H1 (cell line): Measurements from ENCODE around the gene KIAA0586. TPM values are rescaled to one million over a fixed set of nuclear protein-coding genes. Genes with fewer than 3 reads are reported as not detected.

ENCODE experiments used
- CTCF ChIA-PET: fragments of 300-600 bp; sonication (Branson Sonifier 250); formaldehyde crosslinking; loops from one replicate; lab custom pipeline; 2021; ENCODE audit not compliant: partially characterized antibody; lab: Charles Lee
- POLR2A ChIA-PET: fragments of 300-600 bp; sonication (Branson Sonifier 250); formaldehyde crosslinking; loops from one replicate; lab custom pipeline; 2021; ENCODE audit warnings: inconsistent platforms; ENCODE audit not compliant: partially characterized antibody; lab: Charles Lee
- DNase-seq, 2 experiments: peaks; one replicate each; pipeline versions ENCODE4 v3.0.0 to v3.0.0-alpha.2; 2010 to 2022; ENCODE audit warnings: low spot score in 2 of 2, low read depth in 1 of 2, mixed read lengths in 1 of 2
- FAIRE-seq: peaks from 2 replicates; lab custom pipeline; 2011; peaks lifted over from hg19 to GRCh38; lab: Jason Lieb, UNC
- H2AFZ ChIP-seq: 2 replicates; pipeline ENCODE4 v1.8.1; 2012; ENCODE audit warnings: low read length, inconsistent platforms
- H2AK5ac ChIP-seq: 2 replicates; pipeline ENCODE4 v1.6.1; 2013; ENCODE audit warnings: low read depth, low read length
- H2BK120ac ChIP-seq: replicated peaks from 2 replicates; pipeline ENCODE3; 2013; ENCODE audit warnings: low read depth, low read length, inconsistent platforms
- H2BK12ac ChIP-seq: 2 replicates; pipeline ENCODE4 v1.6.1; 2013; ENCODE audit warnings: low read depth, low read length
- H2BK15ac ChIP-seq: 2 replicates; pipeline ENCODE4 v1.6.1; 2013; ENCODE audit warnings: low read length
- H2BK20ac ChIP-seq: 2 replicates; pipeline ENCODE4 v1.6.1; 2013; ENCODE audit warnings: low read length
- H2BK5ac ChIP-seq: 2 replicates; pipeline ENCODE4 v1.6.1; 2013; ENCODE audit warnings: low read depth, low read length
- H3K14ac ChIP-seq: 2 replicates; pipeline ENCODE4 v1.6.1; 2013; ENCODE audit warnings: inconsistent platforms; ENCODE audit not compliant: insufficient read length
- H3K18ac ChIP-seq: 2 replicates; pipeline ENCODE4 v1.6.1; 2013; ENCODE audit warnings: low read length; ENCODE audit errors: extremely low read depth
- H3K23ac ChIP-seq: 2 replicates; pipeline ENCODE4 v1.6.1; 2013; ENCODE audit warnings: inconsistent platforms; ENCODE audit not compliant: insufficient read length
- H3K23me2 ChIP-seq: 2 replicates; pipeline ENCODE4 v1.6.1; 2013; ENCODE audit warnings: low read depth, low read length
- H3K27ac ChIP-seq: 2 replicates; pipeline ENCODE4 v1.6.1; 2011; ENCODE audit warnings: low read depth, low read length, inconsistent platforms
- H3K27me3 ChIP-seq, 4 experiments: replicated peaks in 1 of 4; 1 replicate in 1 of 4; 2 replicates in 3 of 4; pipeline versions ENCODE4 v1.6.1 to v1.8.1; 2011 to 2013; ENCODE audit warnings: low read length in 3 of 4, mild to moderate bottlenecking in 3 of 4, inconsistent platforms in 2 of 4, mixed read lengths in 2 of 4, moderate library complexity in 1 of 4; ENCODE audit not compliant: control insufficient read depth in 3 of 4, insufficient read depth in 3 of 4; ENCODE audit errors: extremely low read depth in 1 of 4
- H3K36me3 ChIP-seq, 4 experiments: 2 replicates each; pipeline versions ENCODE4 v1.6.1 to v1.8.1; 2011 to 2013; ENCODE audit warnings: mild to moderate bottlenecking in 4 of 4, low read length in 3 of 4, moderate library complexity in 2 of 4, control low read depth in 1 of 4, inconsistent platforms in 1 of 4; ENCODE audit not compliant: insufficient read depth in 4 of 4, control insufficient read depth in 2 of 4
- H3K4ac ChIP-seq: replicated peaks from 2 replicates; pipeline ENCODE3; 2013; ENCODE audit warnings: low read length, low read depth, mixed read lengths, inconsistent platforms; ENCODE audit not compliant: insufficient read length
- H3K4me1 ChIP-seq, 4 experiments: replicated peaks in 1 of 4; 1 replicate in 1 of 4; 2 replicates in 3 of 4; pipeline versions ENCODE4 v1.6.1 to v1.8.1; 2011 to 2013; ENCODE audit warnings: low read length in 3 of 4, inconsistent platforms in 2 of 4, mixed read lengths in 1 of 4; ENCODE audit not compliant: insufficient read depth in 4 of 4, control insufficient read depth in 3 of 4
- H3K4me2 ChIP-seq, 2 experiments: 2 replicates each; pipeline versions ENCODE4 v1.6.1 to v1.8.1; 2011 to 2013; ENCODE audit warnings: low read depth in 2 of 2, low read length in 2 of 2, control low read depth in 1 of 2, inconsistent platforms in 1 of 2, mild to moderate bottlenecking in 1 of 2; ENCODE audit not compliant: insufficient read depth in 1 of 2
- H3K4me3 ChIP-seq, 4 experiments: fragments of 200-600, 300-600 bp in 1 of 4; sonication (generic), shearing (Covaris generic), sonication (Bioruptor Twin) in 1 of 4; 2 replicates each; pipeline versions ENCODE4 v1.5.1 to v1.8.1; 2011 to 2016; ENCODE audit warnings: low read length in 4 of 4, low read depth in 3 of 4, control low read depth in 2 of 4, inconsistent platforms in 2 of 4, mild to moderate bottlenecking in 2 of 4, mixed read lengths in 1 of 4, moderate library complexity in 1 of 4; ENCODE audit not compliant: insufficient read depth in 2 of 4; ENCODE audit errors: extremely low read depth in 1 of 4
- H3K56ac ChIP-seq: replicated peaks from 2 replicates; pipeline ENCODE3; 2013; ENCODE audit warnings: low read depth, mild to moderate bottlenecking, mixed read lengths, low read length, inconsistent platforms; ENCODE audit not compliant: insufficient read length
- H3K79me1 ChIP-seq: 2 replicates; pipeline ENCODE4 v1.6.1; 2013; ENCODE audit warnings: low read depth, low read length, control low read depth
- H3K79me2 ChIP-seq, 2 experiments: 2 replicates each; pipeline versions ENCODE4 v1.6.1 to v1.8.1; 2012 to 2013; ENCODE audit warnings: low read length in 2 of 2, mild to moderate bottlenecking in 2 of 2, inconsistent platforms in 1 of 2; ENCODE audit not compliant: insufficient read depth in 2 of 2, control insufficient read depth in 1 of 2
- H3K9ac ChIP-seq, 4 experiments: replicated peaks in 1 of 4; 1 replicate in 1 of 4; 2 replicates in 3 of 4; pipeline versions ENCODE4 v1.6.1 to v1.8.1; 2011 to 2013; ENCODE audit warnings: low read depth in 3 of 4, low read length in 3 of 4, control low read depth in 2 of 4, mild to moderate bottlenecking in 2 of 4, moderate library complexity in 2 of 4, inconsistent platforms in 1 of 4; ENCODE audit errors: extremely low read depth in 1 of 4
- H3K9me3 ChIP-seq, 2 experiments: 2 replicates each; pipeline versions ENCODE4 v1.6.1 to v1.8.1; 2012 to 2013; ENCODE audit warnings: mild to moderate bottlenecking in 2 of 2, moderate library complexity in 2 of 2, control low read depth in 1 of 2, inconsistent platforms in 1 of 2, low read depth in 1 of 2, low read length in 1 of 2, mixed read lengths in 1 of 2; ENCODE audit not compliant: insufficient read depth in 2 of 2
- H4K20me1 ChIP-seq, 2 experiments: replicated peaks in 1 of 2; 2 replicates each; pipeline versions ENCODE3 to v1.8.1; 2011 to 2013; ENCODE audit warnings: inconsistent platforms in 2 of 2, low read length in 2 of 2, mild to moderate bottlenecking in 1 of 2; ENCODE audit not compliant: insufficient read depth in 2 of 2, control insufficient read depth in 1 of 2
- H4K5ac ChIP-seq: 2 replicates; pipeline ENCODE4 v1.6.1; 2013; ENCODE audit warnings: low read length, low read depth, mixed read lengths, inconsistent platforms; ENCODE audit not compliant: insufficient read length
- H4K8ac ChIP-seq: 2 replicates; pipeline ENCODE4 v1.8.0; 2013; ENCODE audit warnings: mild to moderate bottlenecking, moderate library complexity, low read length, inconsistent platforms; ENCODE audit not compliant: insufficient read depth; ENCODE audit errors: extremely low read depth
- H4K91ac ChIP-seq: replicated peaks from 2 replicates; pipeline ENCODE3; 2013; ENCODE audit warnings: low read length, mixed read lengths, inconsistent platforms; ENCODE audit not compliant: insufficient read length
- BACH1 ChIP-seq: IDR thresholded peaks from 2 replicates; pipeline ENCODE4 v1.6.1; 2012; ENCODE audit warnings: low read length, improper control_type of control experiment
- HDAC6 ChIP-seq: IDR thresholded peaks from one replicate; pipeline ENCODE4 v1.7.1; 2012; ENCODE audit warnings: low read depth, mild to moderate bottlenecking, inconsistent platforms, low read length, moderate library complexity
- JUND ChIP-seq: IDR thresholded peaks from 2 replicates; pipeline ENCODE4 v1.6.1; 2011; ENCODE audit warnings: mild to moderate bottlenecking, improper control_type of control experiment, low read length
- SIX5 ChIP-seq: IDR thresholded peaks from 2 replicates; pipeline ENCODE4 v1.6.1; 2011; ENCODE audit warnings: mild to moderate bottlenecking, low read depth, low read length
- TEAD4 ChIP-seq: IDR thresholded peaks from 2 replicates; pipeline ENCODE4 v1.6.1; 2012; ENCODE audit warnings: low read depth, low read length, inconsistent platforms, mixed read lengths
- YY1 ChIP-seq: IDR thresholded peaks from 2 replicates; pipeline ENCODE4 v1.6.1; 2011; ENCODE audit warnings: low read depth, mild to moderate bottlenecking, low read length
- WGBS, 2 experiments: shearing (Covaris generic) in 1 of 2; methylation state at CpG; one replicate each; pipeline versions ENCODE4 v1.1.6 to v1.1.7; 2013 to 2015; ENCODE audit warnings: low lambda C conversion rate in 2 of 2, mixed read lengths in 2 of 2, inconsistent platforms in 1 of 2, low coverage in 1 of 2, missing lambda C conversion rate in 1 of 2; ENCODE audit not compliant: insufficient replicate concordance in 2 of 2, insufficient coverage in 1 of 2, insufficient read length in 1 of 2; ENCODE audit errors: extremely low coverage in 1 of 2, missing lambda C conversion rate in 1 of 2; 5-methylcytosine and 5-hydroxymethylcytosine counted together
- polyA plus RNA-seq, 7 experiments: library from polyadenylated mRNA; depleted of rRNA in 3 of 7; stranded (reverse) in 5 of 7; unstranded in 2 of 7; fragments of >200 nt in 5 of 7; fragments of 200-250 nt in 2 of 7; gene quantifications; 1 replicate in 5 of 7; 2 replicates in 1 of 7; 4 replicates in 1 of 7; pipeline versions ENCODE4 v1.2.1 to v1.2.3, GENCODE V29; 2011 to 2013; ENCODE audit warnings: missing spikeins in 2 of 7, mixed read lengths in 2 of 7
- total RNA-seq: library from RNA; stranded (reverse); fragmentation: NEBNext Ultra II Directional; extraction: Animal tissue kit (Norgen Biotek cat#: 25700); gene quantifications from 2 replicates; pipeline ENCODE4 v1.2.1, GENCODE V29; 2021

The KIAA0586 gene
- total and polyA plus RNA-seq, 2 of the 8 experiments (the other 6 are each of a cell fraction or from before 2014, with no cell fraction given) = 7.2 to 24.8 TPM

DNA sequence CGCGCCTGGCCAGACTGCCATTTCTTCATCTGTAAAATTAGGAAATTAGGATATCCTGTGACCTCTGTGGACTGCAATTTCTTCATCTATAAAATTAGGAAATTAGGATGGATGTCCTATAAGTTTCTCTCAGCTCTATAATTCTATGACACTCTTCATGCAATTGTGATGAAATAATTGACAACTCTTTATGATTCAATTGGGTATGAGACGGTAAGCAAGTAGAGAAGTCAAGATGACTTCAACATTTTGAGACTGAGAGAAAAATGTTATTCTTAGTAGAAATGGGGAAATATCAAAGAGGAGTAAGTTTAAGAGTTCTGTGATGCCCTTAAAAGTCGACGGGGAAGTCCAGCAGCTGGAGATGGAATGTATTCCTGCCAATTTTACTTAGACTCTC lies 12.0 kb downstream of the KIAA0586 start:
- Histone ChIP-seq H3K23ac (no peak overlapping the region), H2BK15ac (no peak overlapping the region), H3K14ac (no peak overlapping the region), H3K36me3 (peaks cover 2 to 21% (median 9%) of the 10 kb centered on the region in 4 experiments; a peak in 5 of 8 replicates), H3K23me2 (no peaks in the 10 kb centered on the region), H3K79me2 (no peaks in the 10 kb centered on the region), H3K4me1 (no peaks in the 10 kb centered on the region), H3K4me2 (no peak overlapping the region)
- FAIRE-seq (no peak), DNase-seq (no peak)
- TF ChIP-seq HDAC6 (no peak), YY1 (no peak), SIX5 (no peak), TEAD4 (no peak), JUND (no peak), BACH1 (no peak)
- TF ChIP-seq, all 59 proteins: peak for 0
- no peak overlapping the region for H2BK5ac ChIP-seq
- H4K8ac ChIP-seq = no peak overlapping the region
- no peak overlapping the region for H2BK12ac ChIP-seq
- no peak overlapping the region for H3K4ac ChIP-seq
- H4K20me1 ChIP-seq = peaks cover 0 to 1% of the 10 kb centered on the region in 2 experiments
- H3K27ac ChIP-seq = no peak overlapping the region
- H3K27me3 ChIP-seq = no peaks in the 10 kb centered on the region
- H2AK5ac ChIP-seq = no peak overlapping the region
- 95% methylated on average over 5 of the region's 5 CpGs; no CpG with 5 or more reads in 1 of the 2 experiments for WGBS, 2 experiments
- H3K4me3 ChIP-seq = no peak overlapping the region
- H4K5ac ChIP-seq = no peak overlapping the region
- ChIA-PET POLR2A (no interaction called here), CTCF (interaction anchor here (0.6 kb wide), 1 partner anchor 314 kb away, joined by 5 read pairs; no protein-coding TSS in a partner anchor)
- H2BK20ac ChIP-seq = no peak overlapping the region
- H3K9ac ChIP-seq = no peak overlapping the region
- no peak overlapping the region for H3K18ac ChIP-seq
- H3K9me3 ChIP-seq = no peaks in the 10 kb centered on the region
- H3K79me1 ChIP-seq = no peaks in the 10 kb centered on the region
- H2BK120ac ChIP-seq = no peak overlapping the region
- H2AFZ ChIP-seq = no peak overlapping the region
- H4K91ac ChIP-seq = no peak overlapping the region
- no peak overlapping the region for H3K56ac ChIP-seq
